GM04503 (cell line): Measurements from ENCODE around the gene PIK3C2G.
A peak's percentile ranks its signal among the peaks of the same experiment; 100 is the strongest.

Experiments
- DNase-seq: peaks from one replicate; pipeline ENCODE4 v3.0.0-alpha.2; 2012; ENCODE audit warnings: low read depth

Gene PIK3C2G

DNA sequence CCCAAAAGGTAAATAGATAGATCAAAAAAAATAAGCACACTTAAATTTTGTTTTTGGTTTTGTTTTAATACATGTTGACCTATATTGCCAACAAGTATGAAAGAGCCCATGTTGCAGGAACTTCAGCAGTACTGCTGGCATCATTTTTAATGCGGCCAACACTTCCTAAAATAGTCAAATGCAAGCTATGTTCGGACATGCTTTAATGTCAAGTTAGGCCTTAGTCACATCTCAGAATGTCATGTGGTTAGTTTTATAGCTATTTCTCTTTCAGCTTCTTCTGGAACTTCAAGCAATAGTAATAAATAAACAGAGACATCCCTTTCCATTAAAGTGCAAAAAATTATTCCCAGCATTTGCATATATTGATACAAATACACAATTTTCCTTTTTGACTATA lies 153.4 kb downstream of the PIK3C2G start:
- no peak for DNase-seq

DNA sequence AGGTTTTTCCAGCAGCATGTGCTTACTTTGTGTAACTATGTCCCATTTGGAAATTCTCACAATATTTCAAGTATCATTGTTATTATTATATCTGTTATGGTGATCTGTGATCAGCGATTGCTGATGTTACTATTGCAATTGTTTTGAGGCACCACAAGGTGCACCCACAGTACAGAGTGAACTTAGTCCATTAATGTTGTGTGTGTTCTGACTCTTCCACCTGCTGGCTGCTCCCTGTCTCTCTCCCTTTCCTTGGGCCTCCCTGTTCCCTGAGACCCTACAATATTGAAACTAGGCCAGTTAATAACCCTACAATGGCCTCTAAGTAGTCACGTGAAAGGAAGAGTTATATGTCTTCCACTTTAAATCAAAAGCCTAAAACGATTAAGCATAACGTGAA lies 153.9 kb downstream of the PIK3C2G start:
- DNase-seq = no peak

DNA sequence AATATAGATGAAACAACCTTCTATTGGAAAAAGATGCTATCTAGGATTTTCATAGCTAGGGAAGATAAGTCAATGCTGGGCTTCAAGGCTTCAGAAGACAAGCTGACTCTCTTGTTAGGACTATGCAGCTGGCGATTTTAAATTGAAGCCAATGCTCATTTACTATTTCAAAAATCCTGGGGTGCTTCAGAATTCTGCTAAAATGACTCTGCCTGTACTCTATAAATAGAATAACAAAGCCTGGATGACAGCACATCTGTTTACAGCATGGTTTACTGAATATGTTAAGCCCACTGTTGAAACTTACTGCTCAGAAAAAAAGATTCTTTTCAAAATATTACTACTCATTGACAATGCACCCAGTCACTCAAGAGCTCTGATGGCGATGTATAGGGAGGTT lies 155.1 kb downstream of the PIK3C2G start:
- DNase-seq = no peak

DNA sequence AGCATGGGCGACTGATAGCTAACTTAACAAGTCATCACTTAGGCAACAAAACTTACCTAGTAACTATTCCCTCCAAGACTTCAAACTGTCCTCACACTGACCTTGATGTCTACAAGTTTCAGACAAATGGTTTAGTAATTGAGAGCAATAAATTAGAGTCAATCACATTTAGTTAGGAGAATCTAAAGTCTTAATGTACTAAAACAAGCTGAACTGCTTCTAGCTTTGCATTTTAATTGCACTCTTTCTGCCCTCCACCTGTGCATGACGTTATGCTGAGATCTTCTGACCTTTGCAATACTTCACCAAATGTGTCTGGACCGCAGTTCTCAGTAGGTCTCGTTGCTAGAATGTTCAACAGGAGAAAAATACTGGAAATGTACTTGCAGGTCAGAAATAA lies 158.0 kb downstream of the PIK3C2G start:
- no peak for DNase-seq

DNA sequence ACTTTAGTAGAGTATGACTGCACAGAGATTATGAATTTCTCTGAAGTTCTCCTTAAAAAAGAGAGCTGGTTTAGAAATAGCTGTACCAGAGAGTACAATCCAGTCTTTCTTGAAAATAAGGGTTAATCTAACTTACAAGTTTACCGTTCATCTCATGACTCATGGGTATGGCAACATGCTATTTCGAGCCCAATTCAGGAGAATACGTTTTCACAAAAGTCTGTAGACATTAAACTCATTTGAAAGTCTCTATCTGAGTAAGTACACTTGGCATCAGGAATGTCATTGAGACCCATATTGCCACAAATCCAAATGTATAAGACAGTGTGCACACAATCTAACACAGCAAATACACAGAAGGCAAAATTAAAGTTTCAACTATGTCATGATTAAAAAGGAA lies 160.5 kb downstream of the PIK3C2G start:
- DNase-seq = no peak

DNA sequence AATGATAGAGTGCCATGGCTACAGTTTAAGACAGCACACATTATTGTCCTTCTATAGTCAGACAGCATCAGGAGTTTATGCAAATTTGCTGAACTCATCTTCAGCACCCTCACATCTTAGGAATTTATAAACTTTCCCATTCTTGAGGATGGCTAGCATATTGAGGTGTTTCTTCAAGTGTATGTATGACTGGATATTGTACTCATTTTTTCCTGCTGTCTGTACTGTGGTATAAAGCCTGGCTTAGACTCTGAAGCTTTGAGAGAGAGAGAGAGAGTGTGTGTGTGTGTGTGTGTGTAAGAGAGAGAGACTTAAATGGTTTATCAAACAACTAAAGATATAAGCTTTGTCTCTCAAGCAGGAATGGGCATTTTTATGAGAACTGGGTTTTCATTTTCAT lies 161.6 kb downstream of the PIK3C2G start:
- peak; percentile 37 for DNase-seq

DNA sequence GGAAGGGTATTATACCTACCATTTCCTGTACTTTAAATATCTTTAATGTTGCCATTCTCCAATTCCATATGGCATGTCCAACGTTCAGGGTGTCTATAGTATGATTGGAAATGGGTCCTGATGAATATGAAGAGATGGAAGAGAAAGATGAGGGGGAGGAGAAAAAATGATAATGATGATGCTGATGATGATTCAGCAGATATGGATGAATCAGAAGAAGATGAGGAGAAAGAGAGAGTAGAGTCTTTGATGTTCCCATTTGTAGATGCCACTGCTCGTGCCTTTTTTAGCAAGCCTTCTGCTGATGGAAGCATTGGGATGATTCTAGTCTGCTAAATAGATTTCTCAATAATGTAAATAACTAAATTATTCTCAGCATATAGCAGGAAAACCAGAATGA lies 163.5 kb downstream of the PIK3C2G start:
- no peak for DNase-seq

DNA sequence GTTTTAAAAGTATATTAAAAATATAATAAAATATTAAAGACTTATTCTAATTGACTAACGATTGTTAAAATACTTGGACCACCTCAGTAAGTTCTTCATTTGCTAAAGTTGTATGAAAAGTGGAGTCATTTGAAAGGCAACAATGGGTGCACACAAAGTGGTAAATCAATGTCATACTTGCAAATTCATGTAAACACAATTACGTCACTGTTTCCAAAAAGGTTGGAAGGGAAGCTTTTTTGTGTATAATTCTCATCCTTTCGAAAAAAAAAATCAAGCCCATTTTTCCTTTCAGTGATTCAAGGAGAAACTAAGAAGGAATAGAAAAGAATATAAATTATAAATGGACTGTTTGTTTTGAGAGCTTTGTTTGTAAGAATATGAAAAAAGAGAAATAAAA lies 166.2 kb downstream of the PIK3C2G start:
- no peak for DNase-seq

DNA sequence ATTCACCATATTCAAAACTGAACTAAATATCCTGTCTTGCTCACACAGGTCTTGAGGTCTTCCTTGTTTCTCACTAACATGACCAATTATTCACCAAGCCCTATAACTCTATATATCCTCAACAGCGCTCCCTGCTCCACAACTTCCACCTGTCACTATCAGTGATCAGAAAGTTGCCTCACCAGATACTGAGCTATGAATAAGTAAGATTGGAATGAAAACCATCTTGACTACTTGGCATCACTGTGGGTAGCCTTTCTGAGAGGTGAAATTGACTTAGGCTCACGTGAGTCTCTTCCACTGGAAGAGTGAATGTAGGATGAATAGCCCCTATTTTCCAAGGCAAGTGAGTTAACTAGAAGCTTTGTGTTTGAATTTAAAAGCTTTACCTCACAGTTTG lies 167.1 kb downstream of the PIK3C2G start:
- DNase-seq = no peak

DNA sequence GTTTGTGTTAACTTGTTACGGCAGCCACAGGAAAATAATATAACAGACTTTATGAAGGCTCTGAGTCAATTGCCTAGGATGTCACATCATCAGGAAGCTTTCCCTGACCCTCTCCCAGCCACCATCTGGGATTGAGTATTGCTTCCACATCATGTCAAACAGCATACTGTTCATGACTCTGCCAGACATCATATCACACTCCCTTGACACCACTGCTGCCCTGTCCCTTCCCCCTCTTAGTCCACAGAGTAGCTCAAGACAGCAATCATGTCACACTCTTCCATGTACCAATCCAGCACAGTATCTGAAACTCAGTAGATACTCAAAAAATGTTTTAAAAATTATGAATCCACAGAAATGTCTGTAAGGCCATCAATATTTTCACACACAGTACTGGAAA lies 168.0 kb downstream of the PIK3C2G start:
- no peak for DNase-seq

DNA sequence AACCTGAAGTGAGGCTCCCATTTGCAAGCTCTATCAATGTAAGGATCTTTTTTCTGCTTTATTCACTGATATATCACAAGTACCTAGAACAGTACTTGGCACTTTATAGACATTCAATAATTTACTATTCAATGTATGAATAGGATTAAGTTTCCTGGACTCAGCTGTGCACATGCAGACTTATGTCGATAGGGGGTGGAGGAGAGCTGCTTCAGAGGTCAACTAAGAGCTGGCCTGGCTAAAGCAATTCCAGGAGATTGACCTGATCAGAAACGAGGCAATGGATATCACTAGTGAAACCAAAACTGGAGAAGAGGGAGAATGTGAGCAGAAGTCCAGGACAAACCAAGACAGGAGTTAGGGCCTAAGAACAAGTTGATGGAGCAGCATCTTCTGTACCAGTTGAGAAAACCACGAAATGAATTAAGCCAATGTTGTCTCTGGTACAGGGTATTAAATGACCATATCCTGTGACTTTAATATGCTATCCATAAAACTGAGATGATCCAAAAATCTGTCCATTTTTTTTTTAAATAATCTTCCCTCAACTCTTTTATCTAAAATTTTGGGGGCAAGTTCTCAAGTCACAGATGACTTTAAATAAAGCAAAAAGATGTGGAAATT lies 169.2 kb downstream of the PIK3C2G start:
- DNase-seq = no peak

DNA sequence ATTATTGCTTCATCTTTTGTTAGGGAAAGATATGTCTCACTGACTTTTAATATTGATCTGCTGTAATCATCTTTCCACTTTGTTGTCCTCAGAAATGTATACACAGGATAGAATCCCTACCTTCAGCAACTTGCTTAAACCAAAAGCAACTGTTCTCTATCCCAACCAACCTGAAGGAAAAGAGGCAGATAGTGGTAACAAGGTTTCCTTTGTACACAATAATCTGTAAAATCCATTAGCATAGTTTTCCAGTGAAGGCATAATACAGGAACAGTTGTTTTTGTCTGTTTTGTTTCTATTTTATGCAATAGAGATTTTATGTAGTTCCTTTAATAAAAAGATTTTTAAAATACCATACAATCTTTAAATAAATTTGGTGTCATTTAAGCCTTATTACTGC lies 170.5 kb downstream of the PIK3C2G start:
- DNase-seq = no peak

DNA sequence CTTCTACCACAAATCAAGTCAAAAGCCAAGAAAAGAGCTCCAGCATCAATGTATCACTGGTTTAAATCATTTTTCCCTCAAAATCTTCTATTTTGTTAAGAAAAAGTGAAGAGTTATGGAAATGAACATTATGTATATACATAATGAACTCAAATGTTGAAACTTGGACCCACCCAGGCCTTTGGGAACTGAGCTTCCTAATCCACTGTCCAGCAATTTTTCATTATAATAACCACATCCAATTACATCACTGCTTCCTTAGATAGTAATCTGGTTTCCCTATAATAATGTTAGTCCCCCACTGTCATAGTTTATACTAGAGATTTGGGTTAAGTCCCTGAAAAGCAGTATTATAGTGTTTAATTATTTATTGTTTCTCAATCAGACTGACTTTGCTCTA lies 170.9 kb downstream of the PIK3C2G start:
- DNase-seq = no peak

DNA sequence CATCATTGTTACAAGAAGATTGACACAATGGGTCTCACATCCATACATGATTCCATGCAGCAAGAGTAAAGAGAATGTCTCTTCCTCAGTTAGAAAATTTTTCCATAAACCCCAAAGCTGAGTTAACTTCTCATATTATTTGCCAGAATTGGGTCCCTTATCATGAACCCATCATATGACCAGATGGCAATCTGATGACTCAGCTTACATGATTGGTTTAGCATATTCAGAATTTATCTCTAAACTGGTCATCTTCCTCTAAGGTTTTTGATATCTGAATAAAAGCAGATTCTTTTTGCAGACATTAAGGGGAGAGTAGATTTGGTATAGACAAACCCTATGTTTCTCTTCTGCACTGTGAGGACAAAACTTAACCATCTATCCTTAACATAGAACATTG lies 174.9 kb downstream of the PIK3C2G start:
- no peak for DNase-seq

DNA sequence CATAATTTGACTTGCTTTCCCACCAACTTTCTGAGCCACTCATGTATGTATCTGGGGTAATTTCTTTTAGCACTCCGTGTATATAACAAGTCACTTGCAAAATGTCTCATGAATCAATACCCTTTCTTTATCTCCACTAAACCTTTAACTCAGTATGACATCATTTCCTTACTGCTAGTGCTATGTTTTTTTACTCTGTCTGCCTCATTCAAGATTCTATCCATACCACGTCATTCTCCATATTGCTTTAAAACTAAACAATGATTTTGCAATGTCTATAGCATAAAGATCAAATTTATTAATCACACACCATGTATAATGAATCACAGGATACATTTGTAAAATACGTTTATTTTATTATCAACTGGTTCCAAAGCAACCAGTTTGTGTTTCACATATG lies 178.2 kb downstream of the PIK3C2G start:
- no peak for DNase-seq

DNA sequence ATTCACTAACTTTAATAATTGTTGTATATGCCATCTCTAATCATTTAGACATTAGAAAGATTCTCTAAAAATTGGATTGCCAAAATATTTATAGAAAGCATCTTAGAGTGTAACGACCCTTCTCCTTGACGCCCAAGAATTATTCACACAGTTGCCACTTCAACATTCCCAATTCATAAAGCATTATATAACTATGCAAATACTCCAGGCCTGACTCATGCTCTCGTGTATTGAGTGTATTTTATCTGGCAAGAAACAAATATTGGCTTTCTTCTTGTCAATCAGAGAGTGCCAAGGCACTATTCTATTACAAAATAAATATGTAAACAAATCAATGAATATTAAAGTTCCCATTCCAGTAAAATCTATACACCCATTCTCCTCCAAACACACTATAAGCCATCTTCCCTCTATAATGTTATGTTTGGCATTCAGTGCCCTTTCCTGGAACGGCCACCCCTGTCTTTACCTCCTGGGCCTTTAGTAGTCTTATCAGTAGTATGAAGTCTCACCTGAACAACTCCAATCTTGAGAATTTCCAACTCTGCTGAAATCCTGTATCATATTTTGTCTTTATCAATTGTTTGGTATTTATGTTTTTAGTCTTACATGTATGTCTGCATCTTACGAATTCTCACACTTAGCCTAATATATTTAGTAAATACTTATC lies 182.6 kb downstream of the PIK3C2G start:
- no peak for DNase-seq

DNA sequence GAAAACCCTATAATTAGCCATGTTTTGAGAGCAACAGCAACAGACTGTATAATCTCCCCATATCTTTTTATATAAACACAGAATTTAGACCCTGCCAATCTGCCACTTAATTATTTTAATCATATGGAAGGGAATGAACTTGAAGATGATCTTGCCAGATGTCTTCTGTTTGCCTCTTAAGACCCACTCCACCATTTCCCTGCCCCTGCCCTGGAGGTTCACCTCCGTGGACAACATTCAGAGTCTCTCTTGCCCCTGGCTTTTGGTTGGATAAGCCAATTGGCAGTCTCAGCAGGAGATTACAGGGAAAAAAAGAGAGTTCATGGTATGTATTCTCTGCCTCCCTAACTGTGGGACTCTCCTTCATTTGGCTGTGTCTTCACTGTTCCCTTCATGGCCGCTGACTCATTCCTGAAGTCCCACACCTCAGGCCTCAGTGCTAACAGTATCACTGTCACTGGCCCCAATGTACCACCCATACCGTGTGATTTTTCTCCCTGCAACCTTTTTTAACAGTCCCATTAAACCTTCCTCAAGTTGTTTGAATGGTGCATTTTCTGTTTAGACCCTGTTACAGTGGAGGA lies 184.8 kb downstream of the PIK3C2G start:
- no peak for DNase-seq

DNA sequence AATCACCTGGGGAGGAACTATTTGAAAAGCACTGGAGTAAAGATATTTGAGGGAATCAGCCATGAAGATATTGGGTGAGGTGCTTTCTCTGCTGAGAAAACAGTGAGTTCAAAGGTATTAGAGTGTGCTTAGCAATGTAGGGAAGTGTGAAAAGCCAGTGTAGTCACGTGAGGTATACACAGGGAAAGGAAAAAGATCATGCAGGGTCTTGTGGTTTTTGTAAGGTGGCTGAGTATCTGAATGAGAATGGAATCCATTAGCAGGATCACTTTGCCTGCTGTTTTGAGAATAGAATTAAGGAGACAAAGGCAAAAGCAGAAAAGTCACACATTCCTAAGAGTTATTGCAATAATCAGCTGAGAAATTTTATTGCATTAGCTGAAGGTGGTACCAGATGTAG lies 193.0 kb downstream of the PIK3C2G start:
- no peak for DNase-seq

DNA sequence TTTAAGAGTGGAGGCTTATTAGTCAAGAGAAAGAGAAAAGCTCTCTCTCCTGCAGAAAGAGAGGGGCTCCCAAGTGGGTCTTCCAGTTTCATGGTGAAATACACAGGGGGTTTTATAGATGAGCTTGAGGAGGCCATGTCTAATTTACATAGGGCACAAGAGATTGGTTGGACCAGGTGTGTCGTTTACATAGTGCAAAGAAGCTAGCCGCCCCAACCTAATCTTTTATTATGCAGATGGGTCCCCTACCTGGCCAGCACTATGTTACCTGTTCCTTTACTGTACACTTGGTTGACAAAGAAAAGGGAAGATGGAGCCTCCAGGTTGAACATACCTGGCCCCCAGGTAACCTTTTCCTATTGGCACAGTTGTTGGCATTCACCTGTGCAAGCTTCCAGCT lies 195.0 kb downstream of the PIK3C2G start:
- DNase-seq = no peak

DNA sequence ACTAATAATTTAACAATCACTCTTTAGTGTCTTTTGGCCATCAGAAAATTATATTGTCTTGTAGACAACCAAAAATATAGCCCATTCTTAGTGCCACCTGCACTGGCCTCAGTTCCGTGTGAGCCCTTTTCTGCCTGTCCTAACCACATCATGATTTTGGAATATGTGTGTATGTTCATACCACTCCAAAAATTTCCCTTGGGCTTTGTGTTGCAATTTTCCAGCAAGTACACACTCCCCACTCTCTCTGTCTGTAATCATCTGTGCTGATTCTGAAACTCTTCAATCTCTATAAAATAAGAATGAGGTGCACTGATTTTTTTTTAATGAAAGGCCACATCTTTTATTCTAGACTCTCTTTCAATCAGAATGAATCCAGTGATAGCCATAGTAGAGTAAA lies 196.0 kb downstream of the PIK3C2G start:
- DNase-seq = no peak

DNA sequence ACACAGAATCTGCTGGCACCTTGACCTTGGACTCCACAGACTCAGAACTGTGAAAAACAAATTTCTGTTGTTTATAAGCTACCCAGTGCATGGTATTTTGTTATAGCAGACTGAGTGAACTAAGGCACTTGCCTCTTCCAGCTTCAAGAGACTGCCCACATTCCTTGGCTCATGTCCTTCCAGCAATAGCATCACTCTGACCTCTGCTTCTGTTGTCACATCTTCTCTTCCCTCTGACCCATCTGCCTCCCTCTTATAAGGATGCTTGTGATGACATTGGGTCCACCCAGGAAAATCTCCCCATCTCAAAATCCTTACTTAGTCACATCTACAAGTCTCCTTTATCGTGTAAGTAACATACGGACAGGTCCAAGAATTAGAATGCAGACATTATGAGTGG lies 200.4 kb downstream of the PIK3C2G start:
- DNase-seq = peak; percentile 24

DNA sequence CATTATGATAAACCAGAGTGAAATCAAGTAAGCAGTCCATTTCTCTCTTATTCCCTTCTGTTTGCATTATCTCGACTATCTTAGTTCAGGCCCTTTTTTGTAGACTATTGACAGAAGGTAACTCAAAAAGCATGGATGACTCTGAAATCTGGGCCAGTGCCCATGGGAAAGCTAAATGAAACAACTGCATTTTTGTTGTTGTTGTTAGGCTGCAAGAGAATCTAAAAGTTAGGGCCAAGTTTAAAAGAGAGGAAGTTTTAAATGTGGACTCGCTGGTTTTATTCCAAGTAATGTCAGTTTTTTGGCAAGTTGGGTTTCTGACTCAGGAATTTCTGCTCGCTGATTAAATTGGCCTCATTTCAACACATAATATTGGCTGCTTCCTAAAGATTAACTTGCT lies 201.1 kb downstream of the PIK3C2G start:
- peak; percentile 87 for DNase-seq

DNA sequence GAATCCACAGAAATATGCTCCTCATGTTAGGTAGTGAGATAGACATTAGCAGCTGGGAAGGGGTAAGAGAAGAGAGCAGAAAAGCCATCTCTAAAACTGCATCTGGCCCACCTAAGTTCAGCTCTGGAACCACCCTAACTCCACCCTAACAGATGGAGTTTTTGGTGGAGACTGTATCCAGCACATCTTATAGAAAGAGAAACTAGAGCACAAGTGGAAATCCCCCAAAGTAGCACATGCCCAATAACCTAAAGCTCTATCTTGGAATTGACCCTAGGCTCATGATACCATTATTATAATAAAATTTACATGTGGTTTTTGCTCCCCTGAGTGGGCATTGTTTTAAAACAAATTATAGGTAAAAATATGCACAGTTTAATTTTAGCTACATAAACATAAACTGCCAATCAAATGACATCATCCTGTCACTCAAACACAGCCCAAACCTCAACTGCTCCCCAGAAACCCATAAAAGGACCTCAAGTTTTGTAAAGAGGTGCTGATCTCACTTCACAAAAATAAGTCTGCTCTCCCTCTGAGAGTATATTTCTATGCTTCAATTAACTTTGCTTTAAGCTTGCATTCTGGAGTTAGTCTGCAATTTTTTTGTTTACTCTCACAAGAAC lies 206.4 kb downstream of the PIK3C2G start:
- no peak for DNase-seq
